ENCODE data around the gene KDF1. TPM values are rescaled to one million over a fixed set of nuclear protein-coding genes. Genes with fewer than 3 reads are reported as not detected.

KDF1 gene
- total and polyA plus RNA-seq, 2 experiments from 2014 or later: 13.6 to 21.1 TPM

GRCh38 chr1:26961826-26962225 is 1.6 kb upstream of the KDF1 start (continued):
- no peak for TF ChIP-seq CTCF (conservative IDR thresholded peaks at IDR 0.05; ENCODE audit: low read depth in 2 of 2)
- TF ChIP-seq ETS1 (IDR thresholded peaks at IDR 0.05): no peak
- no peak for TF ChIP-seq STAT1 (IDR thresholded peaks at IDR 0.05; ENCODE audit: unreplicated experiment)

- Histone ChIP-seq H3K36me3 (ENCODE audit: insufficient read depth) (no peaks in the 10 kb centered on the region; the same call in 1 of the 2 replicates), H3K79me2 (replicated peaks; ENCODE audit: insufficient read depth) (peaks cover 10% of the 10 kb centered on the region), H2AFZ (peak overlapping the region; percentile 52), H3F3A (replicated peaks; ENCODE audit: low read depth) (peaks cover 6% of the 10 kb centered on the region; the same call in 1 of the 2 replicates), H3K27me3 (ENCODE audit: insufficient read depth) (no peaks in the 10 kb centered on the region), H4K20me1 (replicated peaks; ENCODE audit: insufficient read depth) (0 out of 2 replicates have a peak, but pooled peaks cover 4% of the 10 kb centered on the region), H3K9me2 (ENCODE audit: insufficient read depth) (no peaks in the 10 kb centered on the region), H3K4me3 (peak overlapping the region; percentile 96), H3K27ac (ENCODE audit: low read depth) (peak overlapping the region; percentile 83), H3K4me2 (peak overlapping the region; percentile 84), H3K4me1 (ENCODE audit: insufficient read depth) (peaks cover 22% of the 10 kb centered on the region; the same call in 1 of the 2 replicates)
- no peak for ATAC-seq
- Mint-ChIP-seq H3K9me3 (peaks cover 2% of the 10 kb centered on the region; the same call in 1 of the 3 replicates), H3K27me3 (ENCODE audit: insufficient read depth, low read depth, poor library complexity) (peaks cover 8% of the 10 kb centered on the region), H3K4me1 (peaks cover 7% of the 10 kb centered on the region; the same call in 2 of the 3 replicates), H3K4me3 (peak overlapping the region; percentile 79), H3K27ac (peak overlapping the region; percentile 61), H3K36me3 (ENCODE audit: low read depth) (peaks cover 12% of the 10 kb centered on the region)
- DNase-seq (ENCODE audit: low spot score): no peak
- TF ChIP-seq EZH2 (IDR thresholded peaks at IDR 0.05; ENCODE audit: low read depth, unreplicated experiment) (no peak), ZNF462 (CRISPR knock-in tag; IDR thresholded peaks at IDR 0.05) (no peak), ETS1 (IDR thresholded peaks at IDR 0.05) (no peak), ZNF114 (CRISPR knock-in tag; IDR thresholded peaks at IDR 0.05) (no peak), JUNB (IDR thresholded peaks at IDR 0.05; ENCODE audit: unreplicated experiment) (no peak), CREB1 (CRISPR knock-in tag; IDR thresholded peaks at IDR 0.05; ENCODE audit: low read depth) (no peak), POLR2AphosphoS5 (IDR thresholded peaks at IDR 0.05; ENCODE audit: low read depth) (no peak), CTCF (conservative IDR thresholded peaks at IDR 0.05; ENCODE audit: low read depth in 2 of 2) (no peak), EZH2phosphoT487 (IDR thresholded peaks at IDR 0.05; ENCODE audit: unreplicated experiment) (no peak), NANOG (IDR thresholded peaks at IDR 0.05; ENCODE audit: borderline replicate concordance) (no peak), ZNF331 (CRISPR knock-in tag; IDR thresholded peaks at IDR 0.05; ENCODE audit: low read depth) (no peak), STAT1 (IDR thresholded peaks at IDR 0.05; ENCODE audit: unreplicated experiment) (no peak)
These were observed 328 bp upstream of the KDF1 start for GRCh38 chr1:26960625-26960966.
